OCI-LY1 (cell line): ENCODE data around the gene EML1.

Experiments
- H2AFZ ChIP-seq: fragments of 200-600 bp; sonication (generic), shearing (Covaris generic); 2 replicates; pipeline ENCODE4 v1.6.0; 2014; ENCODE audit warnings: antibody characterized with exemption, mild to moderate bottlenecking, low read length
- H3F3A ChIP-seq: fragments of 200-600 bp; sonication (generic), shearing (Covaris generic); 2 replicates; pipeline ENCODE4 v1.6.0; 2014; ENCODE audit warnings: mild to moderate bottlenecking, antibody characterized with exemption, low read length, moderate library complexity; ENCODE audit not compliant: insufficient read depth
- H3K27ac ChIP-seq: fragments of 200-600 bp; sonication (generic); 2 replicates; pipeline ENCODE4 v1.5.1; 2014; ENCODE audit warnings: low read length, mixed run types, mild to moderate bottlenecking, low read depth; ENCODE audit not compliant: poor library complexity, severe bottlenecking
- H3K27me3 ChIP-seq: fragments of 200-600 bp; sonication (generic); 2 replicates; pipeline ENCODE4 v1.6.0; 2014; ENCODE audit warnings: antibody characterized with exemption, mild to moderate bottlenecking, low read length, moderate library complexity; ENCODE audit not compliant: insufficient read depth
- H3K36me3 ChIP-seq: fragments of 200-600 bp; sonication (generic); 2 replicates; pipeline ENCODE4 v1.6.1; 2014; ENCODE audit warnings: mild to moderate bottlenecking, antibody characterized with exemption, low read length, moderate library complexity, mixed read lengths; ENCODE audit not compliant: insufficient read depth
- H3K4me1 ChIP-seq: fragments of 200-600 bp; sonication (generic); 2 replicates; pipeline ENCODE4 v1.5.1; 2014; ENCODE audit warnings: mild to moderate bottlenecking, low read length, moderate library complexity; ENCODE audit not compliant: insufficient read depth, severe bottlenecking
- H3K4me2 ChIP-seq: fragments of 200-600 bp; sonication (generic), shearing (Covaris generic); 2 replicates; pipeline ENCODE4 v1.6.1; 2014; ENCODE audit warnings: low read length
- H3K4me3 ChIP-seq: fragments of 200-600 bp; sonication (generic); 2 replicates; pipeline ENCODE4 v1.5.1; 2014; ENCODE audit warnings: low read length, low read depth, mild to moderate bottlenecking, mixed read lengths; ENCODE audit not compliant: poor library complexity, severe bottlenecking
- H3K79me2 ChIP-seq: fragments of 200-600 bp; shearing (Covaris generic); 2 replicates; pipeline ENCODE4 v1.6.1; 2016; ENCODE audit warnings: mixed run types, low read length, mixed read lengths; ENCODE audit not compliant: insufficient read depth
- H3K9ac ChIP-seq: fragments of 200-600 bp; sonication (generic), shearing (Covaris generic); 2 replicates; pipeline ENCODE4 v1.6.1; 2014; ENCODE audit warnings: mild to moderate bottlenecking, low read length, mixed read lengths
- H3K9me2 ChIP-seq: fragments of 200-600 bp; sonication (generic), shearing (Covaris generic); 2 replicates; pipeline ENCODE4 v1.6.1; 2014; ENCODE audit warnings: low read depth, mild to moderate bottlenecking, low read length, mixed read lengths
- H3K9me3 ChIP-seq: fragments of 200-600 bp; shearing (Covaris generic); 2 replicates; pipeline ENCODE4 v1.6.1; 2014; ENCODE audit warnings: low read length, mixed read lengths
- H4K20me1 ChIP-seq: fragments of 200-600 bp; sonication (generic), shearing (Covaris generic); 2 replicates; pipeline ENCODE4 v1.6.0; 2016; ENCODE audit warnings: mild to moderate bottlenecking, low read length; ENCODE audit not compliant: insufficient read depth
- EZH2 ChIP-seq: fragments of 200-600 bp; sonication (generic), shearing (Covaris generic); IDR thresholded peaks from 2 replicates; pipeline ENCODE4 v1.8.0; 2017; ENCODE audit warnings: borderline replicate concordance, mixed run types, mild to moderate bottlenecking, antibody characterized with exemption, low read length, moderate library complexity, mixed read lengths
- TF ChIP-seq, protein P1 (sequence below): fragments of 200-600 bp; sonication (generic), shearing (Covaris generic); IDR thresholded peaks from 2 replicates; pipeline ENCODE4 v1.5.1; 2017; ENCODE audit warnings: mild to moderate bottlenecking, antibody characterized with exemption, low read length, moderate library complexity, mixed read lengths

EML1 gene

DNA sequence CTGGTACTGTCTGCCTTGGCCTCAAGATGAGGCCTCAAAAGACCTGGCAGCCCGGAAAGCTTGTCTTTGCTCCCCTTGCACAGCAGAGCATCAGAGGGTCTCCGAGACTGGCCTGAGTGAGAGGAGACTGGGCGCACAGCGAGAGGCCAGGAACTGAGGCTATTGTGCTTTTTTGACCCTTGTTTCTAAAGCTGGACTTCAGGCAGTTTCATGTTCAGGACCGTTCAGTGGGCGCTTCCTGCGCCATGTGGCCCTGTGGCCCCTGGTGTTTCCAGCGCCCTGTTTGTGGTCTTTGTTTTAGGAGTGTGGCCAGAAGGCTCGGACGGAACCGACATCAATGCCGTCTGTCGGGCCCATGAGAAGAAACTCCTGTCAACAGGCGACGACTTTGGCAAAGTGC is 145.7 kb downstream of the EML1 start:
- no peaks in the 10 kb centered on the region for H3K36me3 ChIP-seq

DNA sequence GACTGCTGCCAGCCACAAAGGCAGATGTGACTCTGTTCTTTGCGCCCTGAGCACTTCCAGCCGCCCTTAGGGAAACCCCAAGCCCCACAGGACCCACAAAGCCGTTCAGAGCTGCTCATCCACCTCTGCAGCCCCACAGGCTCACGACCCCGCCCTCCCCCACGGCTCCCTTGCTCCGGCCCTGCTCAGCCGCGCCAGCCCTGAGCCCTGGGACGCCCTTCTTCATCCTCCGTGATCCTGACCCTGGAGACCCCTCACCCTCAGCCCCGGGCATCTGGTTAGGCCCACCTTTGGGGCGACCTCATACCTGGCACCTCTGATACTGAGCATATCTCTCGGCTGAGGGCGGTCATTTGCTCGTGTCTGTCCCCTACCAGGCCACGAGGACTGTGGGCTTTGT is 146.2 kb downstream of the EML1 start:
- no peaks in the 10 kb centered on the region for H3K36me3 ChIP-seq
- H3K4me3 ChIP-seq = no peak overlapping the region
- no peak overlapping the region for H3K27ac ChIP-seq
- H3K9ac ChIP-seq = no peak overlapping the region
- H3K27me3 ChIP-seq = peaks cover 6% of the 10 kb centered on the region; the same call in 1 of the 2 replicates
- no peaks in the 10 kb centered on the region for H3F3A ChIP-seq
- H3K4me2 ChIP-seq = no peak overlapping the region
- no peaks in the 10 kb centered on the region for H4K20me1 ChIP-seq
- no peak overlapping the region for H2AFZ ChIP-seq
- H3K4me1 ChIP-seq = no peaks in the 10 kb centered on the region
- H3K9me3 ChIP-seq = no peaks in the 10 kb centered on the region
- no peaks in the 10 kb centered on the region for H3K79me2 ChIP-seq
- TF ChIP-seq, protein P1, sequence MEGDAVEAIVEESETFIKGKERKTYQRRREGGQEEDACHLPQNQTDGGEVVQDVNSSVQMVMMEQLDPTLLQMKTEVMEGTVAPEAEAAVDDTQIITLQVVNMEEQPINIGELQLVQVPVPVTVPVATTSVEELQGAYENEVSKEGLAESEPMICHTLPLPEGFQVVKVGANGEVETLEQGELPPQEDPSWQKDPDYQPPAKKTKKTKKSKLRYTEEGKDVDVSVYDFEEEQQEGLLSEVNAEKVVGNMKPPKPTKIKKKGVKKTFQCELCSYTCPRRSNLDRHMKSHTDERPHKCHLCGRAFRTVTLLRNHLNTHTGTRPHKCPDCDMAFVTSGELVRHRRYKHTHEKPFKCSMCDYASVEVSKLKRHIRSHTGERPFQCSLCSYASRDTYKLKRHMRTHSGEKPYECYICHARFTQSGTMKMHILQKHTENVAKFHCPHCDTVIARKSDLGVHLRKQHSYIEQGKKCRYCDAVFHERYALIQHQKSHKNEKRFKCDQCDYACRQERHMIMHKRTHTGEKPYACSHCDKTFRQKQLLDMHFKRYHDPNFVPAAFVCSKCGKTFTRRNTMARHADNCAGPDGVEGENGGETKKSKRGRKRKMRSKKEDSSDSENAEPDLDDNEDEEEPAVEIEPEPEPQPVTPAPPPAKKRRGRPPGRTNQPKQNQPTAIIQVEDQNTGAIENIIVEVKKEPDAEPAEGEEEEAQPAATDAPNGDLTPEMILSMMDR = no peak
- no peak for TF ChIP-seq EZH2
- H3K9me2 ChIP-seq = no peaks in the 10 kb centered on the region

More for the DNA sequence above, 145.7 kb downstream of the EML1 start:
- Histone ChIP-seq H3K27me3 (peaks cover 6% of the 10 kb centered on the region; the same call in 1 of the 2 replicates), H3K27ac (no peak overlapping the region), H3K4me1 (no peaks in the 10 kb centered on the region), H3K9me2 (no peaks in the 10 kb centered on the region), H3K79me2 (no peaks in the 10 kb centered on the region), H3F3A (no peaks in the 10 kb centered on the region), H2AFZ (no peak overlapping the region), H3K9me3 (no peaks in the 10 kb centered on the region), H3K9ac (no peak overlapping the region), H4K20me1 (no peaks in the 10 kb centered on the region), H3K4me3 (no peak overlapping the region), H3K4me2 (no peak overlapping the region)
- TF ChIP-seq, protein P1 = no peak
- no peak for TF ChIP-seq EZH2

DNA sequence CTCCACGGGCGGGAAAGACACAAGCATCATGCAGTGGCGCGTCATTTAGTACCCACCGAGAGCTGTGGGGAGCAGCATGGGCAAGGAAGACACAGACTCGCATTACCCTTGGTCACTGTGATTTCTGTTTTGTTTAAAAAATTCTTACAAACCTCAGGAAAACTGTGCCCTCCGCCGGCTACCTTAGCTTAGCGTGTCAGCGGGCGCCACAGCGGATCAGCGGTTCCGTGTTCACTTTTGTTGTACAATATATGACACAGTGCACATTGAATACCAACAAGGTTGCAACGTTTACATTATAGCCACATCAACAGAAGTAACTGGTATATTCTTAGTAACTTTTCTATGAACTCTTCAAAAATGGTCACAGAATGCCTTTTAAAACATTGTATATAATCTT is 146.9 kb downstream of the EML1 start:
- no peaks in the 10 kb centered on the region for H3K9me3 ChIP-seq
- no peak overlapping the region for H3K4me2 ChIP-seq
- no peak for TF ChIP-seq EZH2
- TF ChIP-seq, protein P1 = no peak
- H3K27ac ChIP-seq = no peak overlapping the region
- no peaks in the 10 kb centered on the region for H4K20me1 ChIP-seq
- no peak overlapping the region for H3K4me3 ChIP-seq
- no peak overlapping the region for H3K9ac ChIP-seq
- H3K4me1 ChIP-seq = no peaks in the 10 kb centered on the region
- H3K79me2 ChIP-seq = no peaks in the 10 kb centered on the region
- H3K27me3 ChIP-seq = peaks cover 6% of the 10 kb centered on the region; the same call in 1 of the 2 replicates
- H3K9me2 ChIP-seq = no peaks in the 10 kb centered on the region
- H3F3A ChIP-seq = no peaks in the 10 kb centered on the region
- no peaks in the 10 kb centered on the region for H3K36me3 ChIP-seq
- H2AFZ ChIP-seq = no peak overlapping the region
